ENCODE measurements around the gene GPC2. TPM values are rescaled to one million over a fixed set of nuclear protein-coding genes. Genes with fewer than 3 reads are reported as not detected.

GPC2 gene
- total RNA-seq, 4 donors from 2014 or later = 7.3 to 45.4 (median 14.8) TPM

GRCh38 chr7:100174582-100174981, 2.6 kb downstream of the GPC2 start:
- DNase-seq (ENCODE audit: low spot score in 2 of 2) = peak in 1 of 2 donors; percentile 61
- WGBS = 91% methylated on average over 5 of the region's 5 CpGs
- TF ChIP-seq POLR2A (IDR thresholded peaks at IDR 0.05) = no peak
- TF ChIP-seq, protein P1, sequence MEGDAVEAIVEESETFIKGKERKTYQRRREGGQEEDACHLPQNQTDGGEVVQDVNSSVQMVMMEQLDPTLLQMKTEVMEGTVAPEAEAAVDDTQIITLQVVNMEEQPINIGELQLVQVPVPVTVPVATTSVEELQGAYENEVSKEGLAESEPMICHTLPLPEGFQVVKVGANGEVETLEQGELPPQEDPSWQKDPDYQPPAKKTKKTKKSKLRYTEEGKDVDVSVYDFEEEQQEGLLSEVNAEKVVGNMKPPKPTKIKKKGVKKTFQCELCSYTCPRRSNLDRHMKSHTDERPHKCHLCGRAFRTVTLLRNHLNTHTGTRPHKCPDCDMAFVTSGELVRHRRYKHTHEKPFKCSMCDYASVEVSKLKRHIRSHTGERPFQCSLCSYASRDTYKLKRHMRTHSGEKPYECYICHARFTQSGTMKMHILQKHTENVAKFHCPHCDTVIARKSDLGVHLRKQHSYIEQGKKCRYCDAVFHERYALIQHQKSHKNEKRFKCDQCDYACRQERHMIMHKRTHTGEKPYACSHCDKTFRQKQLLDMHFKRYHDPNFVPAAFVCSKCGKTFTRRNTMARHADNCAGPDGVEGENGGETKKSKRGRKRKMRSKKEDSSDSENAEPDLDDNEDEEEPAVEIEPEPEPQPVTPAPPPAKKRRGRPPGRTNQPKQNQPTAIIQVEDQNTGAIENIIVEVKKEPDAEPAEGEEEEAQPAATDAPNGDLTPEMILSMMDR (IDR thresholded peaks at IDR 0.05) = no peak

DNA sequence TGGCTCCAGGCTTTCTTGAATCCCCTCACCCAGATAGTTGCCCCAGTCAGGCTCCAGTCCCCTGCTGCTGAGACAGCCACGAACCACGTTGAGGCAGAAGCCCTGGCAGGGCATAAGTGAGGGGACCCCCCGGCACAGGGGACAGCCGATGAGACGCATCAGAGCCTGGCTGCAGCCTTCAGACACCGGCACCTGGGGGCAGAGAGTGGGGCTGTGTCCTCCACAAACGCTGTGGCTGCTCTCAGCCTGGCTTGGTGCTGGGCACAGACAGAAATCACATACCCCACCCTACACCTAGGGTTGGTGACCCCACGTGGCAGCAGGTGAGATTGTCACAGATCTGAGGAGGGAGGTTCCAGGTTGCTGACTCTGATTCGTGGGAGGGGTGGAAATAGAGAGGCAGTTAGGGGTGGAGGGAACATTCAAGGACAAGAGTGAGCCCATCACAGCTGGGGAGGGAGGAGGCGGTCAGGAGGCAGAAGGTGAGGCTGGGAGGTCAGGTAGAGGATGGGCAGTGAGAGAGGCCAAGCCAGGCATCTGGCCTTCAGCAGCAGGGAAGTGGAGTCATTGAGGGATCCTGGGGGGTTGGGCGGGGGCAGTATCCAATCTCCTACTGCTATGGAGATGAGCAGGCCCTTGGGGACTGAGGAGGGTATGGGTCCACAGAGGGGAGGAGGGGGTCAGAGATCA, 3.2 kb downstream of the GPC2 start:
- Histone ChIP-seq H3K9me3 (no peaks in the 10 kb centered on the region), H3K27ac (no peak overlapping the region), H3K4me1 (peaks cover 35% of the 10 kb centered on the region), H3K36me3 (no peaks in the 10 kb centered on the region), H3K4me3 (no peak overlapping the region), H3K27me3 (peaks cover 7% of the 10 kb centered on the region)
- peak in 1 of 2 donors; percentile 37 for DNase-seq (ENCODE audit: low spot score in 2 of 2)
- TF ChIP-seq EP300 (IDR thresholded peaks at IDR 0.05) = no peak
- TF ChIP-seq POLR2AphosphoS5 (IDR thresholded peaks at IDR 0.05) = no peak
- TF ChIP-seq POLR2A (IDR thresholded peaks at IDR 0.05) = no peak
- TF ChIP-seq, protein P1 (IDR thresholded peaks at IDR 0.05) = no peak
- 87% methylated on average over 10 of the region's 11 CpGs for WGBS

More at GRCh38 chr7:100174582-100174981, 2.6 kb downstream of the GPC2 start:
- Histone ChIP-seq H3K36me3 (no peaks in the 10 kb centered on the region), H3K4me3 (no peak overlapping the region), H3K9me3 (no peaks in the 10 kb centered on the region), H3K27ac (no peak overlapping the region), H3K27me3 (peaks cover 7% of the 10 kb centered on the region), H3K4me1 (peaks cover 34% of the 10 kb centered on the region)

DNA sequence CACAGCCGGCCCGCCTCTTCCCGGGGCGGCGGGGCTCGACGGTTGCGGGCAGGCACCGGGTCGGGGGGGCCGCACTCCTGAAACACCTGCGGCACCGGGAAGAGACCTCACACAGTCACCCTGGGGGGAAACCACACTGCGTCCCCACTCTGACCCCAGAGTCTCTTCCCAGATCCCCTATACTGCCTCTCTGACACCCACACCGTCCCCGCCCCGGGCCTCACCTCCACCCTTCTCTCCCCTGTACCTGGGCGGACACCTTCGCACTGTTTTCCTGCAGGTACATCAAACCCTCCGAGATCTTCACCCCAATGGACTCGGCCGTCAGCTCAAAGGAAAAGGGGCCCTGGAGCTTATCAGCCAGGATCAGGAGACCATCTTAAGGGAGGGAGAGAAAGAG, 5.3 kb downstream of the GPC2 start:
- peaks cover 7% of the 10 kb centered on the region for H3K27me3 ChIP-seq
- peaks cover 43% of the 10 kb centered on the region for H3K4me1 ChIP-seq

GRCh38 chr7:100171087-100171681, 6.0 kb downstream of the GPC2 start:
- Histone ChIP-seq H3K36me3 (no peaks in the 10 kb centered on the region), H3K9me3 (no peaks in the 10 kb centered on the region), H3K27me3 (peaks cover 7% of the 10 kb centered on the region), H3K4me1 (peaks cover 43% of the 10 kb centered on the region), H3K4me3 (peak overlapping the region; percentile 61), H3K27ac (no peak overlapping the region)
- TF ChIP-seq POLR2AphosphoS5 (IDR thresholded peaks at IDR 0.05) = no peak
- TF ChIP-seq EP300 (IDR thresholded peaks at IDR 0.05) = no peak
- TF ChIP-seq, protein P1 (IDR thresholded peaks at IDR 0.05) = no peak
- no peak for TF ChIP-seq POLR2A (IDR thresholded peaks at IDR 0.05)
- 20% methylated on average over 12 of the region's 61 CpGs for WGBS
- no peak for DNase-seq (ENCODE audit: low spot score in 2 of 2)

More for the DNA sequence above, 5.3 kb downstream of the GPC2 start:
- H3K27ac ChIP-seq = no peak overlapping the region
- 28% methylated on average over 8 of the region's 22 CpGs for WGBS
- TF ChIP-seq EP300 (IDR thresholded peaks at IDR 0.05) (no peak), POLR2A (IDR thresholded peaks at IDR 0.05) (no peak), POLR2AphosphoS5 (IDR thresholded peaks at IDR 0.05) (no peak)
- TF ChIP-seq, protein P1 (IDR thresholded peaks at IDR 0.05) = no peak
- DNase-seq (ENCODE audit: low spot score in 2 of 2) = peak in 1 of 2 donors; percentile 64
- no peaks in the 10 kb centered on the region for H3K36me3 ChIP-seq
- H3K4me3 ChIP-seq = peak overlapping the region; percentile 61
- no peaks in the 10 kb centered on the region for H3K9me3 ChIP-seq

- no peak overlapping the region for H3K4me3 ChIP-seq
- 88% methylated on average over 11 of the region's 11 CpGs for WGBS
- peaks cover 7% of the 10 kb centered on the region for H3K27me3 ChIP-seq
- no peaks in the 10 kb centered on the region for H3K36me3 ChIP-seq
- no peak overlapping the region for H3K27ac ChIP-seq
- no peaks in the 10 kb centered on the region for H3K9me3 ChIP-seq
- TF ChIP-seq POLR2AphosphoS5 (IDR thresholded peaks at IDR 0.05) (no peak), EP300 (IDR thresholded peaks at IDR 0.05) (no peak), POLR2A (IDR thresholded peaks at IDR 0.05) (no peak)
- TF ChIP-seq, protein P1 (IDR thresholded peaks at IDR 0.05) = no peak
- H3K4me1 ChIP-seq = peaks cover 47% of the 10 kb centered on the region
- peak in 1 of 2 donors; percentile 41 for DNase-seq (ENCODE audit: low spot score in 2 of 2)
Measured at GRCh38 chr7:100170101-100170897, 6.9 kb downstream of the GPC2 start.
